ENCODE data around the gene CELSR1.
"Not testable (repeated sequence)": the region's sequence is repeated elsewhere in the genome, so short reads cannot be mapped to it uniquely, and the experiment has no call there.

CELSR1 gene

GRCh38 chr22:46415776-46416519, 121.5 kb downstream of the CELSR1 start:
- DNase-seq = no peak

GRCh38 chr22:46414704-46415103, 122.7 kb downstream of the CELSR1 start:
- no peak for DNase-seq

- DNase-seq = no peak
These were observed 123.6 kb downstream of the CELSR1 start for GRCh38 chr22:46413725-46414379.

- no peak for DNase-seq
These were observed 126.1 kb downstream of the CELSR1 start for GRCh38 chr22:46411347-46411746.

GRCh38 chr22:46410291-46410808, 127.1 kb downstream of the CELSR1 start:
- DNase-seq = no peak

GRCh38 chr22:46409631-46410210, 127.7 kb downstream of the CELSR1 start:
- no peak for DNase-seq

- DNase-seq = no peak
These were observed 128.6 kb downstream of the CELSR1 start for GRCh38 chr22:46408568-46409506.

GRCh38 chr22:46407748-46408147, 129.7 kb downstream of the CELSR1 start:
- DNase-seq = no peak

GRCh38 chr22:46406791-46407190, 130.6 kb downstream of the CELSR1 start:
- no peak for DNase-seq

- no peak for DNase-seq
These were observed 131.1 kb downstream of the CELSR1 start for GRCh38 chr22:46406349-46406748.

GRCh38 chr22:46405901-46406300, 131.5 kb downstream of the CELSR1 start:
- DNase-seq = no peak

- not testable (repeated sequence) for DNase-seq
These were observed 133.5 kb downstream of the CELSR1 start for GRCh38 chr22:46403880-46404279.

- no peak for DNase-seq
These were observed 134.9 kb downstream of the CELSR1 start for GRCh38 chr22:46402505-46402904.

- DNase-seq = no peak
These were observed 136.1 kb downstream of the CELSR1 start for GRCh38 chr22:46401370-46401769.

- no peak for DNase-seq
These were observed 138.0 kb downstream of the CELSR1 start for GRCh38 chr22:46399251-46400024.

- DNase-seq = no peak
These were observed 139.5 kb downstream of the CELSR1 start for GRCh38 chr22:46397951-46398350.

GRCh38 chr22:46397514-46397913, 139.9 kb downstream of the CELSR1 start:
- no peak for DNase-seq

- not testable (repeated sequence) for DNase-seq
These were observed 140.4 kb downstream of the CELSR1 start for GRCh38 chr22:46397049-46397448.

GRCh38 chr22:46395145-46395544, 142.3 kb downstream of the CELSR1 start:
- no peak for DNase-seq

GRCh38 chr22:46394622-46395021, 142.8 kb downstream of the CELSR1 start:
- DNase-seq = no peak

GRCh38 chr22:46393873-46394272, 143.5 kb downstream of the CELSR1 start:
- no peak for DNase-seq
